PC-9 (cell line): ENCODE measurements around the gene EPS15. TPM values are rescaled to one million over a fixed set of nuclear protein-coding genes. Genes with fewer than 3 reads are reported as not detected.

Source experiments
- BruUV-seq: library from RNA; stranded (reverse); fragments of 400-500 nt; replicated peaks from 2 replicates; lab custom pipeline; 2021; lab: Mats Ljungman, UMichigan
- CTCF ChIA-PET: fragments of 300-600 bp; sonication (Branson Sonifier 250); formaldehyde crosslinking; loops from one replicate; lab custom pipeline; 2022; ENCODE audit warnings: antibody characterized with exemption; lab: Charles Lee
- POLR2A ChIA-PET: fragments of 300-600 bp; sonication (Branson Sonifier 250); formaldehyde crosslinking; loops from one replicate; lab custom pipeline; 2022; ENCODE audit warnings: antibody characterized with exemption; ENCODE audit not compliant: unreplicated experiment; lab: Charles Lee
- DNase-seq, 2 experiments: peaks; one replicate each; pipeline versions ENCODE4 v3.0.0 to v3.0.0-alpha.2; 2015 to 2022; ENCODE audit warnings: mixed read lengths in 1 of 2
- H2AFZ ChIP-seq: fragments of 200-600 bp; sonication (generic); 2 replicates; pipeline ENCODE4 v1.8.1; 2017; ENCODE audit warnings: antibody characterized with exemption
- H3F3A ChIP-seq: fragments of 200-600 bp; sonication (generic); 2 replicates; pipeline ENCODE4 v1.8.1; 2017; ENCODE audit warnings: antibody characterized with exemption, mild to moderate bottlenecking, low read depth; ENCODE audit not compliant: insufficient read depth
- H3K27ac ChIP-seq: fragments of 200-600 bp; sonication (generic); 2 replicates; pipeline ENCODE4 v1.6.1; 2016; ENCODE audit warnings: mixed run types
- H3K27me3 ChIP-seq: fragments of 200-600 bp; sonication (generic); 2 replicates; pipeline ENCODE4 v1.6.1; 2016; ENCODE audit warnings: low read depth, mixed run types; ENCODE audit not compliant: insufficient read depth
- H3K36me3 ChIP-seq: fragments of 200-600 bp; sonication (generic); 2 replicates; pipeline ENCODE4 v1.6.1; 2016; ENCODE audit warnings: low read depth, mixed run types
- H3K4me1 ChIP-seq: fragments of 200-600 bp; sonication (generic); replicated peaks from 2 replicates; pipeline ENCODE4 v1.6.1; 2016; ENCODE audit warnings: mixed run types; ENCODE audit not compliant: insufficient read depth
- H3K4me2 ChIP-seq: fragments of 200-600 bp; sonication (generic); 2 replicates; pipeline ENCODE4 v1.6.1; 2017; ENCODE audit warnings: mixed run types
- H3K4me3 ChIP-seq: fragments of 200-600 bp; sonication (generic); 2 replicates; pipeline ENCODE4 v1.6.1; 2016; ENCODE audit warnings: mixed run types
- H3K79me2 ChIP-seq: fragments of 200-600 bp; sonication (generic); 2 replicates; pipeline ENCODE4 v1.6.1; 2017; ENCODE audit warnings: low read depth, mixed run types
- H3K9me2 ChIP-seq: fragments of 200-600 bp; sonication (generic); 2 replicates; pipeline ENCODE4 v1.8.1; 2017; ENCODE audit warnings: mild to moderate bottlenecking; ENCODE audit not compliant: insufficient read depth
- H3K9me3 ChIP-seq: fragments of 200-600 bp; sonication (generic); 2 replicates; pipeline ENCODE4 v1.8.1; 2016; ENCODE audit warnings: low read depth; ENCODE audit not compliant: insufficient read depth
- H4K20me1 ChIP-seq: fragments of 200-600 bp; sonication (generic); 2 replicates; pipeline ENCODE4 v1.8.1; 2017; ENCODE audit not compliant: insufficient read depth
- EZH2 ChIP-seq: fragments of 200-600 bp; sonication (generic); IDR thresholded peaks from 2 replicates; pipeline ENCODE4 v1.8.0; 2017; ENCODE audit warnings: antibody characterized with exemption, low read depth
- intact Hi-C: fragments of 100-400 bp; cut with micrococcal nuclease; formaldehyde crosslinking; loops from one replicate; pipeline ENCODE4 v1.10.0; 2022; ENCODE audit not compliant: unreplicated experiment
- total RNA-seq: library from RNA; stranded (reverse); gene quantifications from 2 replicates; pipeline ENCODE4 v1.2.3, GENCODE V29; 2021
- TF ChIP-seq, protein P1 (sequence below): fragments of 200-600 bp; sonication (generic); conservative IDR thresholded peaks from 2 replicates; pipeline ENCODE4 v1.6.1; 2017; ENCODE audit warnings: mixed run types, antibody characterized with exemption, mild to moderate bottlenecking, moderate library complexity

The EPS15 gene
- total RNA-seq, 1 experiment from 2014 or later = 60.1 TPM

DNA sequence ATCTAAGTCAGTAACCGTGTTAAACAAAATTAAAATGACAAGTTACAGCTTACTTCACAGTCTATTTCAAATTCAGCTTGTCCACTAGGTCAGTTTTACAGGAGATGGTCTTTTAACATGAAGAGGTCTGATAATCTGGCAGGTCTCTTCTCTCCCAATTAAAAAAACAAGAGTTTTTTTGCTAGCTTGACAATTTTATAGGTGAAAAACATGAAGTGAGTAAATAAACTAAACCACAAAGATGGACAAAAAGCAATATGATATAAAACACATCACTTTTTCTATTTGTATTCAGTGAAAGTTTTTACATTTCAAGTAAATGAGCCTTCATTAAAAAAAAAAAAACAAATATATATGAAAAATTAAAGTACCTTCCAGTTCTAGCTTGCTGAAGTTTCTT is 163.7 kb downstream of the EPS15 start:
- POLR2A ChIA-PET = no interaction called here
- H3K4me1 ChIP-seq = no peaks in the 10 kb centered on the region
- no peaks in the 10 kb centered on the region for H4K20me1 ChIP-seq
- no peaks in the 10 kb centered on the region for H3K9me2 ChIP-seq
- CTCF ChIA-PET = interaction anchor here (1.0 kb wide), 1 partner anchor 17 kb away, joined by 3 read pairs; no protein-coding TSS in a partner anchor
- no peaks in the 10 kb centered on the region for H3K9me3 ChIP-seq
- H3K36me3 ChIP-seq = peaks cover 3% of the 10 kb centered on the region; the same call in 1 of the 2 replicates
- BruUV-seq = no TSS peak
- H3F3A ChIP-seq = peaks cover 7% of the 10 kb centered on the region
- no peak overlapping the region for H2AFZ ChIP-seq
- intact Hi-C loops = no loop called here
- H3K4me2 ChIP-seq = no peak overlapping the region
- no peak for DNase-seq
- H3K27ac ChIP-seq = no peak overlapping the region
- H3K4me3 ChIP-seq = no peak overlapping the region
- TF ChIP-seq, protein P1, sequence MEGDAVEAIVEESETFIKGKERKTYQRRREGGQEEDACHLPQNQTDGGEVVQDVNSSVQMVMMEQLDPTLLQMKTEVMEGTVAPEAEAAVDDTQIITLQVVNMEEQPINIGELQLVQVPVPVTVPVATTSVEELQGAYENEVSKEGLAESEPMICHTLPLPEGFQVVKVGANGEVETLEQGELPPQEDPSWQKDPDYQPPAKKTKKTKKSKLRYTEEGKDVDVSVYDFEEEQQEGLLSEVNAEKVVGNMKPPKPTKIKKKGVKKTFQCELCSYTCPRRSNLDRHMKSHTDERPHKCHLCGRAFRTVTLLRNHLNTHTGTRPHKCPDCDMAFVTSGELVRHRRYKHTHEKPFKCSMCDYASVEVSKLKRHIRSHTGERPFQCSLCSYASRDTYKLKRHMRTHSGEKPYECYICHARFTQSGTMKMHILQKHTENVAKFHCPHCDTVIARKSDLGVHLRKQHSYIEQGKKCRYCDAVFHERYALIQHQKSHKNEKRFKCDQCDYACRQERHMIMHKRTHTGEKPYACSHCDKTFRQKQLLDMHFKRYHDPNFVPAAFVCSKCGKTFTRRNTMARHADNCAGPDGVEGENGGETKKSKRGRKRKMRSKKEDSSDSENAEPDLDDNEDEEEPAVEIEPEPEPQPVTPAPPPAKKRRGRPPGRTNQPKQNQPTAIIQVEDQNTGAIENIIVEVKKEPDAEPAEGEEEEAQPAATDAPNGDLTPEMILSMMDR = no peak
- no peak for TF ChIP-seq EZH2
- H3K79me2 ChIP-seq = no peaks in the 10 kb centered on the region
- no peaks in the 10 kb centered on the region for H3K27me3 ChIP-seq

DNA sequence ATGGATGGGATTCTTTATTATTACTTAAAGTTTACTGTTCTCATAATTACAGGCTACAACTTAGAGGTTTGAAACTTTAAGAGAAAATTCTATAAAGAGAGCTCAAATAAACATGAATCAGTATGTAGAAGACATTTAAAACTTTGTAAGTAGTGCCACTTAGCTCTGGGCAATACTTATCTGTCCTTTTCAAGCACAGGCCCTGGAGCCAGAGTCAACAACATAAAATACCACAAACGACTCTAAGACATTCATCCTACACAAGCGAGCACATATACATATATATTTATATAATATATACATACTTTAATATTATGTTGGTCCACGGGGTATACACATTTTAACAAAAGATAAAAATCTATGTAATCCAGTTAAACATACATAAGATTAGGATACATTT is 164.7 kb downstream of the EPS15 start:
- H3K27ac ChIP-seq = no peak overlapping the region
- DNase-seq = no peak
- no peaks in the 10 kb centered on the region for H4K20me1 ChIP-seq
- H3K36me3 ChIP-seq = peaks cover 3% of the 10 kb centered on the region; the same call in 1 of the 2 replicates
- BruUV-seq = no TSS peak
- CTCF ChIA-PET = no interaction called here
- intact Hi-C loops = no loop called here
- peaks cover 15% of the 10 kb centered on the region for H3F3A ChIP-seq
- no peaks in the 10 kb centered on the region for H3K9me3 ChIP-seq
- TF ChIP-seq, protein P1 = no peak
- no peak for TF ChIP-seq EZH2
- no peak overlapping the region for H3K4me3 ChIP-seq
- no peak overlapping the region for H2AFZ ChIP-seq
- H3K79me2 ChIP-seq = no peaks in the 10 kb centered on the region
- no peaks in the 10 kb centered on the region for H3K27me3 ChIP-seq
- H3K4me1 ChIP-seq = no peaks in the 10 kb centered on the region
- POLR2A ChIA-PET = no interaction called here
- H3K9me2 ChIP-seq = no peaks in the 10 kb centered on the region
- no peak overlapping the region for H3K4me2 ChIP-seq

DNA sequence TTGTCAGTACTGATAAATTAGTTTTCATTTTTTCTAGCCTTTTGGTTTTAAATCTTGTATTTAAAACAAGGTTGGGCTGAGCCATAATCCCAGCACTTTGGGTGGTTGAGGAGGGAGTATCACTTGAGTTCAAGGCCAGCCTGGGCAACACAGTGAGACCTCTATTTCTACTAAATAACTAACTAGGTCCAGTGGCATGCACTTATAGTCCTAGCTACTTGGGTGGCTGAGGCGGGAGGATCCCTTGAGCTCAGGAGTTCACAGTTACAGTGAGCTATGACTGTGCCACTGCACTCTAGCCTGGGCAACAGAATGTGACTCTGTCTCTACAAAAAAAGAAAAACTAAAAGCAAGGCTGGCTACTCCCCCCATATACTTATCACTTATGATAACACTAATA is 167.2 kb downstream of the EPS15 start:
- no TSS peak for BruUV-seq
- Histone ChIP-seq H3F3A (peaks cover 18% of the 10 kb centered on the region; the same call in 1 of the 2 replicates), H3K9me3 (no peaks in the 10 kb centered on the region), H4K20me1 (no peaks in the 10 kb centered on the region), H3K4me3 (no peak overlapping the region), H3K4me2 (no peak overlapping the region), H3K4me1 (peaks cover under 1% of the 10 kb centered on the region; the same call in 1 of the 2 replicates), H2AFZ (no peak overlapping the region), H3K9me2 (no peaks in the 10 kb centered on the region), H3K79me2 (no peaks in the 10 kb centered on the region), H3K36me3 (no peaks in the 10 kb centered on the region), H3K27ac (no peak overlapping the region), H3K27me3 (no peaks in the 10 kb centered on the region)
- TF ChIP-seq EZH2 = no peak
- TF ChIP-seq, protein P1 = no peak
- intact Hi-C loops = no loop called here
- CTCF ChIA-PET = no interaction called here
- POLR2A ChIA-PET = interaction anchor here (0.6 kb wide), 1 partner anchor 20 kb away, joined by 4 read pairs; no protein-coding TSS in a partner anchor
- no peak for DNase-seq
